GM12878 (cell line): Measurements from ENCODE around the gene SURF4. TPM values are rescaled to one million over a fixed set of nuclear protein-coding genes. Genes with fewer than 3 reads are reported as not detected.

Experiments
- CBX5 ChIP-seq: sonication (generic); IDR thresholded peaks from 2 replicates; pipeline ENCODE4 v1.6.1; 2016; ENCODE audit warnings: low read depth, moderate library complexity, mild to moderate bottlenecking, inconsistent platforms
- E2F8 ChIP-seq: fragments of 450-650 bp; IDR thresholded peaks from 2 replicates; pipeline ENCODE4 v1.6.1; 2018; ENCODE audit warnings: mild to moderate bottlenecking, low read depth, moderate library complexity; ENCODE audit not compliant: partially characterized antibody
- E4F1 ChIP-seq: fragments of 450-650 bp; IDR thresholded peaks from 2 replicates; pipeline ENCODE4 v1.6.1; 2018; ENCODE audit warnings: borderline replicate concordance, mild to moderate bottlenecking; ENCODE audit not compliant: partially characterized antibody
- ETV6 ChIP-seq, 2 experiments: fragments of 450-650 bp in 1 of 2; IDR thresholded peaks in 1 of 2; conservative IDR thresholded peaks in 1 of 2; 2 replicates each; pipeline ENCODE4 v1.6.1; 2014; ENCODE audit warnings: antibody characterized with exemption in 1 of 2, borderline replicate concordance in 1 of 2, low read depth in 1 of 2, mild to moderate bottlenecking in 1 of 2, moderate library complexity in 1 of 2
- FOS ChIP-seq: IDR thresholded peaks from 3 replicates; pipeline ENCODE4 v1.6.1; 2011; ENCODE audit warnings: borderline replicate concordance; ENCODE audit not compliant: insufficient read length; ENCODE audit errors: extremely low read depth
- FOXM1 ChIP-seq: IDR thresholded peaks from 2 replicates; pipeline ENCODE4 v1.6.1; 2012; ENCODE audit warnings: low read depth, mild to moderate bottlenecking, inconsistent platforms, low read length, moderate library complexity
- IRF5 ChIP-seq: fragments of 450-650 bp; IDR thresholded peaks from 2 replicates; pipeline ENCODE4 v1.6.1; 2017; ENCODE audit warnings: borderline replicate concordance
- JUNB ChIP-seq: IDR thresholded peaks from 2 replicates; pipeline ENCODE4 v1.6.1; 2016; ENCODE audit warnings: antibody characterized with exemption, mild to moderate bottlenecking
- MEF2A ChIP-seq: IDR thresholded peaks from 2 replicates; pipeline ENCODE4 v1.6.1; 2011; ENCODE audit warnings: low read depth, mild to moderate bottlenecking, low read length, moderate library complexity; ENCODE audit not compliant: insufficient read depth
- MXI1 ChIP-seq: fragments of 150-350 bp; IDR thresholded peaks from 2 replicates; pipeline ENCODE4 v1.6.1; 2011; ENCODE audit warnings: low read depth, mild to moderate bottlenecking, inconsistent platforms, low read length, improper control_type of control experiment
- NBN ChIP-seq: fragments of 450-650 bp; IDR thresholded peaks from 2 replicates; pipeline ENCODE4 v1.6.1; 2016
- NFIC ChIP-seq: IDR thresholded peaks from 2 replicates; pipeline ENCODE4 v1.6.1; 2012; ENCODE audit warnings: low read depth, mild to moderate bottlenecking, inconsistent platforms, low read length, moderate library complexity
- STAT1 ChIP-seq: fragments of 450-650 bp; conservative IDR thresholded peaks from 2 replicates; pipeline ENCODE4 v1.6.1; 2014; ENCODE audit warnings: antibody characterized with exemption, mild to moderate bottlenecking
- TAF1 ChIP-seq: IDR thresholded peaks from 2 replicates; pipeline ENCODE4 v1.6.1; 2011; ENCODE audit warnings: mild to moderate bottlenecking, low read depth, low read length, borderline replicate concordance
- TBL1XR1 ChIP-seq: IDR thresholded peaks from 2 replicates; pipeline ENCODE4 v1.6.1; 2012; ENCODE audit warnings: low read depth, low read length, improper control_type of control experiment
- YY1 ChIP-seq: IDR thresholded peaks from 2 replicates; pipeline ENCODE4 v1.6.1; 2011; ENCODE audit warnings: low read depth, mild to moderate bottlenecking, low read length
- ZNF217 ChIP-seq: fragments of 450-650 bp; IDR thresholded peaks from 2 replicates; pipeline ENCODE4 v1.6.1; 2017; ENCODE audit warnings: antibody characterized with exemption, mild to moderate bottlenecking
- ZNF274 ChIP-seq: IDR thresholded peaks from one replicate; pipeline ENCODE4 v1.8.0; 2011; ENCODE audit not compliant: insufficient read length, insufficient read depth
- polyA plus RNA-seq, 11 experiments: library from polyadenylated mRNA; depleted of rRNA in 4 of 11; unstranded in 6 of 11; stranded (reverse) in 5 of 11; fragments of >200 nt; fragmentation: Nextera tagmentation in 4 of 11; fragmentation: Illumina TruSeq in 1 of 11; extraction: Ambion mirVana in 4 of 11; extraction: Trizol in 1 of 11; gene quantifications; 1 replicate in 1 of 11; 2 replicates in 10 of 11; pipeline versions ENCODE4 v1.2.1 to v1.2.3, GENCODE V29; 2011 to 2016; ENCODE audit warnings: inconsistent platforms in 2 of 11, missing spikeins in 2 of 11, low read depth in 1 of 11
- total RNA-seq, 4 experiments: library from RNA; depleted of rRNA in 3 of 4; stranded (reverse); fragments of >200 nt in 3 of 4; fragmentation: Illumina TruSeq in 1 of 4; extraction: Trizol in 1 of 4; gene quantifications; 2 replicates each; pipeline versions ENCODE4 v1.2.1 to v1.2.3, GENCODE V29; 2013 to 2021
- TF ChIP-seq, protein P1 (sequence below): fragments of 450-650 bp; IDR thresholded peaks from 2 replicates; pipeline ENCODE4 v1.6.1; 2017; ENCODE audit warnings: mild to moderate bottlenecking, moderate library complexity

The SURF4 gene
- total and polyA plus RNA-seq, 10 of the 15 experiments (the other 5 are each of a cell fraction or from before 2014, with no cell fraction given), result 6.4 to 134 (median 78.7) TPM

DNA sequence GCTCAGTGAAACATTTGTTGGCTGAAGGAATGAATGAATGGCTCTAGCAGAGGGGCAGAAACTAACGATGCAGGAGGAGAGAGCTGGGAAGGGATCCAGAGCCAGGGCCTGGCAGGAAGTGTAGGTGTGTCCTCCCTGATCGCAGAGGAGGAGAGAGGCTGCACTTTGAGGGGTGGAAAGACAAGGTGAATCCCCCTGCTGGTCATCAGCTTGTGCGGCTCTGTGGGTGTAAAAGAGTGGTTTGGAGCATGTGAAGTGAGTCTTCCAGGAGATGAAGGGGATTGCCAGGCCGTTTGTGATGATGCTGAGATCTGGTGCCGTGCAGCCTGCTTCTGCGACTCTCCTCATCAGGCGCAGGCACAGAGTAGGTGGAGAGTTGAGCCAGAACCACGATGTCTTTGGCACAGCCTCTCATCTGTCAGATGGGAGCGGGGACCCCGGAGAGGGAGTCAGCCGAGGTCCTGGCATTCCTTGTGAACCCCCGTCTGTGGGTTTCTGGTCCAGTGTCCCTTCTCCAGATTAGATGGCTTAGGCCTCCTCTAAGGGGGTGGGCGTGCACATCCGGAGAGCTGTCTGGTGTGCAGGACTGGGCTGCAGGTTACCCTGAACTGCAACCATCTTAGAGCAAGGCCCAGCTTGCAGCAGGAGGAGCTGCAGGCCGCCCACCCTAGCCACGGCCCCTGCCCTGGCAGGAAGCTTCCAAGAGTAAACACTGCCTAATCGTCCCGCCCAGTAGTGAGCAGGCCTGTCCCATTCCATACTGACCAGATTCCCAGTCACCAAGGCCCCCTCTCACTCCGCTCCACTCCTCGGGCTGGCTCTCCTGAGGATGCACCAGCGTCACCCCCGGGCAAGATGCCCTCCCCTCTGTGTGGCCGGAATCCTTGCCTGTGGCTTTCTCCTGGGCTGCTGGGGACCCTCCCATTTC, 46.0 kb upstream of the SURF4 start, which contains the start of gene ADAMTS13 (continued):
- TF ChIP-seq, protein P1, sequence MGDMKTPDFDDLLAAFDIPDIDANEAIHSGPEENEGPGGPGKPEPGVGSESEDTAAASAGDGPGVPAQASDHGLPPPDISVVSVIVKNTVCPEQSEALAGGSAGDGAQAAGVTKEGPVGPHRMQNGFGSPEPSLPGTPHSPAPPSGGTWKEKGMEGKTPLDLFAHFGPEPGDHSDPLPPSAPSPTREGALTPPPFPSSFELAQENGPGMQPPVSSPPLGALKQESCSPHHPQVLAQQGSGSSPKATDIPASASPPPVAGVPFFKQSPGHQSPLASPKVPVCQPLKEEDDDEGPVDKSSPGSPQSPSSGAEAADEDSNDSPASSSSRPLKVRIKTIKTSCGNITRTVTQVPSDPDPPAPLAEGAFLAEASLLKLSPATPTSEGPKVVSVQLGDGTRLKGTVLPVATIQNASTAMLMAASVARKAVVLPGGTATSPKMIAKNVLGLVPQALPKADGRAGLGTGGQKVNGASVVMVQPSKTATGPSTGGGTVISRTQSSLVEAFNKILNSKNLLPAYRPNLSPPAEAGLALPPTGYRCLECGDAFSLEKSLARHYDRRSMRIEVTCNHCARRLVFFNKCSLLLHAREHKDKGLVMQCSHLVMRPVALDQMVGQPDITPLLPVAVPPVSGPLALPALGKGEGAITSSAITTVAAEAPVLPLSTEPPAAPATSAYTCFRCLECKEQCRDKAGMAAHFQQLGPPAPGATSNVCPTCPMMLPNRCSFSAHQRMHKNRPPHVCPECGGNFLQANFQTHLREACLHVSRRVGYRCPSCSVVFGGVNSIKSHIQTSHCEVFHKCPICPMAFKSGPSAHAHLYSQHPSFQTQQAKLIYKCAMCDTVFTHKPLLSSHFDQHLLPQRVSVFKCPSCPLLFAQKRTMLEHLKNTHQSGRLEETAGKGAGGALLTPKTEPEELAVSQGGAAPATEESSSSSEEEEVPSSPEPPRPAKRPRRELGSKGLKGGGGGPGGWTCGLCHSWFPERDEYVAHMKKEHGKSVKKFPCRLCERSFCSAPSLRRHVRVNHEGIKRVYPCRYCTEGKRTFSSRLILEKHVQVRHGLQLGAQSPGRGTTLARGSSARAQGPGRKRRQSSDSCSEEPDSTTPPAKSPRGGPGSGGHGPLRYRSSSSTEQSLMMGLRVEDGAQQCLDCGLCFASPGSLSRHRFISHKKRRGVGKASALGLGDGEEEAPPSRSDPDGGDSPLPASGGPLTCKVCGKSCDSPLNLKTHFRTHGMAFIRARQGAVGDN, result peak; percentile 78
- no peak for TF ChIP-seq JUNB
- no peak for TF ChIP-seq ZNF217
- peak; percentile 77 for TF ChIP-seq MXI1
- TF ChIP-seq NBN, result peak; percentile 95
- TF ChIP-seq STAT1, result no peak
- TF ChIP-seq NFIC, result no peak
- no peak for TF ChIP-seq E4F1
- TF ChIP-seq ZNF274, result no peak
- no peak for TF ChIP-seq MEF2A
- TF ChIP-seq CBX5, result no peak
- TF ChIP-seq TAF1, result no peak
- no peak for TF ChIP-seq TBL1XR1
- no peak for TF ChIP-seq E2F8
- no peak for TF ChIP-seq FOS
- no peak for TF ChIP-seq IRF5
- no peak for TF ChIP-seq FOXM1
- TF ChIP-seq YY1, result no peak
- TF ChIP-seq ETV6 (conservative IDR thresholded peaks at IDR 0.05 in 1 of 2, IDR thresholded peaks at IDR 0.05 in 1 of 2; ENCODE audit: borderline replicate concordance in 1 of 2, low read depth in 1 of 2), result no peak
